ENCODE measurements around the gene FLNB. TPM values are rescaled to one million over a fixed set of nuclear protein-coding genes. Genes with fewer than 3 reads are reported as not detected.

The FLNB gene
- total and polyA plus RNA-seq, 2 of the 13 experiments (the other 11 are each of a cell fraction or from before 2014, with no cell fraction given) = 106 to 130 TPM

DNA sequence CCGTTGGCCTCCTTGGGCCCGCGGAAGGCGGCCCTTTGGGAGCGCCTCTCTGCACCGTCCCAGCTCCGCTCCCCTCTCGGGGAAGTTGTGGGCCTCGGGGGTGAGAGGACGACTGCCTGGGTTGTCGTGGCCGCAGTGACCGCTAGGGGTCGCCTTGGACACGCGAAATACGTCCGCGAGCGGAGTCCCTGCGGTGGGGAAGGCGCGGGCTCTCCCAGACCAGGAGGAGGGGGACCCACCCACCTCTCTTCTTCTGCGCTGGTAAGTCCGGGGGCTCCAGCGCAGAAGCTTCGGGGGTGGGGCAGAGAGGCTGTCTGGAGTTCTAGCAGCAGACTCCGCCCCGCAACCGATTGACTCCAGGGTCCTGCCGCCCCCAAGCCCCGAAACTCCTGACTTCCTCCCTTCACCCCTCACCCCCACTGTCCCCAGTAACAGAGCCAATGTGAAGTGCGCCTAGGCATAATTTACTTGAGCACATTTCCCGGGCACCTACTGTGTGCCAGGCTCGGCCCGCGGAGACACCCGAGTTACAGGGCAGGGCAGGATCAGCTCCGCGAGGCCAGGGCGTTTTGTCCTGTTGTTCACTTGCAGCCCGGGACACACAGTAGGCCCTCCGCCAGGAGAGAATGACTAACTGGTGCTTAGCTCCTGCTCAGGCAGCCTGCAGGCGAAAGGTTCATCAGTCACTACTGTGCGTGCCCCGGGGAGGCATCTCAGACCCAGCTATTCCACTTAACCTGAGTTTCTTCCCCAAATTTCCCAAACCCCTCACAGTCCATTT, 169.7 kb downstream of the FLNB start (continued):
- TF ChIP-seq ZNF580 (CRISPR knock-in tag; IDR thresholded peaks at IDR 0.05; ENCODE audit: borderline replicate concordance, low read depth) = peak; percentile 32; the same call in 1 of the 2 replicates
- no peak for TF ChIP-seq XBP1 (CRISPR knock-in tag; IDR thresholded peaks at IDR 0.05)
- TF ChIP-seq MTF1 (CRISPR knock-in tag; IDR thresholded peaks at IDR 0.05) = no peak
- TF ChIP-seq, protein P1, sequence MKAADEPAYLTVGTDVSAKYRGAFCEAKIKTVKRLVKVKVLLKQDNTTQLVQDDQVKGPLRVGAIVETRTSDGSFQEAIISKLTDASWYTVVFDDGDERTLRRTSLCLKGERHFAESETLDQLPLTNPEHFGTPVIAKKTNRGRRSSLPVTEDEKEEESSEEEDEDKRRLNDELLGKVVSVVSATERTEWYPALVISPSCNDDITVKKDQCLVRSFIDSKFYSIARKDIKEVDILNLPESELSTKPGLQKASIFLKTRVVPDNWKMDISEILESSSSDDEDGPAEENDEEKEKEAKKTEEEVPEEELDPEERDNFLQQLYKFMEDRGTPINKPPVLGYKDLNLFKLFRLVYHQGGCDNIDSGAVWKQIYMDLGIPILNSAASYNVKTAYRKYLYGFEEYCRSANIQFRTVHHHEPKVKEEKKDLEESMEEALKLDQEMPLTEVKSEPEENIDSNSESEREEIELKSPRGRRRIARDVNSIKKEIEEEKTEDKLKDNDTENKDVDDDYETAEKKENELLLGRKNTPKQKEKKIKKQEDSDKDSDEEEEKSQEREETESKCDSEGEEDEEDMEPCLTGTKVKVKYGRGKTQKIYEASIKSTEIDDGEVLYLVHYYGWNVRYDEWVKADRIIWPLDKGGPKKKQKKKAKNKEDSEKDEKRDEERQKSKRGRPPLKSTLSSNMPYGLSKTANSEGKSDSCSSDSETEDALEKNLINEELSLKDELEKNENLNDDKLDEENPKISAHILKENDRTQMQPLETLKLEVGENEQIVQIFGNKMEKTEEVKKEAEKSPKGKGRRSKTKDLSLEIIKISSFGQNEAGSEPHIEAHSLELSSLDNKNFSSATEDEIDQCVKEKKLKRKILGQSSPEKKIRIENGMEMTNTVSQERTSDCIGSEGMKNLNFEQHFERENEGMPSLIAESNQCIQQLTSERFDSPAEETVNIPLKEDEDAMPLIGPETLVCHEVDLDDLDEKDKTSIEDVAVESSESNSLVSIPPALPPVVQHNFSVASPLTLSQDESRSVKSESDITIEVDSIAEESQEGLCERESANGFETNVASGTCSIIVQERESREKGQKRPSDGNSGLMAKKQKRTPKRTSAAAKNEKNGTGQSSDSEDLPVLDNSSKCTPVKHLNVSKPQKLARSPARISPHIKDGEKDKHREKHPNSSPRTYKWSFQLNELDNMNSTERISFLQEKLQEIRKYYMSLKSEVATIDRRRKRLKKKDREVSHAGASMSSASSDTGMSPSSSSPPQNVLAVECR (CRISPR knock-in tag; IDR thresholded peaks at IDR 0.05; ENCODE audit: borderline replicate concordance) = no peak; the same call in 1 of the 2 replicates
- TF ChIP-seq SIX1 (CRISPR knock-in tag; IDR thresholded peaks at IDR 0.05; ENCODE audit: borderline replicate concordance) = no peak
- TF ChIP-seq, protein P2, sequence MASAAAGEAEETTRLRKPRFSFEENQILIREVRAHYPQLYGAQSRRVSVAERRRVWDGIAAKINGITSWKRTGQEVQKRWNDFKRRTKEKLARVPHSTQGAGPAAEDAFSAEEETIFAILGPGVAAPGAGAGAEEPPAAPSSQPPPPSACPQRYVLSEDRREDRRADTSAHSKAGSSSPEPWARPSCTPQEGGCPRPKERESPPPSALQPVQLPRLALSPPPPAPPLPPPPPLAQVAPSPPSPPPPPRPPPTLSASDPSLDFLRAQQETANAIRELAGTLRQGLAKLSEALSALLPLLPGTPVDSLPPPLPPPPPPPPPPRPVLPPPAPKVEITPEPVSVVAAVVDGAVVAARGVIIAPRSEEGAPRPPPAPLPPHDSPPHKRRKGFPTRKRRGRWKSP (CRISPR knock-in tag; IDR thresholded peaks at IDR 0.05) = 0 out of 2 replicates have a peak, but pooled peaks have one; percentile 47
- no peak for TF ChIP-seq MED8 (CRISPR knock-in tag; IDR thresholded peaks at IDR 0.05; ENCODE audit: insufficient replicate concordance)
- peak; percentile 89 for TF ChIP-seq STAG1 (CRISPR knock-in tag; IDR thresholded peaks at IDR 0.05)
- TF ChIP-seq, protein P3, sequence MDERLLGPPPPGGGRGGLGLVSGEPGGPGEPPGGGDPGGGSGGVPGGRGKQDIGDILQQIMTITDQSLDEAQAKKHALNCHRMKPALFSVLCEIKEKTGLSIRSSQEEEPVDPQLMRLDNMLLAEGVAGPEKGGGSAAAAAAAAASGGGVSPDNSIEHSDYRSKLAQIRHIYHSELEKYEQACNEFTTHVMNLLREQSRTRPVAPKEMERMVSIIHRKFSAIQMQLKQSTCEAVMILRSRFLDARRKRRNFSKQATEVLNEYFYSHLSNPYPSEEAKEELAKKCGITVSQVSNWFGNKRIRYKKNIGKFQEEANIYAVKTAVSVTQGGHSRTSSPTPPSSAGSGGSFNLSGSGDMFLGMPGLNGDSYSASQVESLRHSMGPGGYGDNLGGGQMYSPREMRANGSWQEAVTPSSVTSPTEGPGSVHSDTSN (CRISPR knock-in tag; IDR thresholded peaks at IDR 0.05) = no peak
- TF ChIP-seq CHD4 (IDR thresholded peaks at IDR 0.05; ENCODE audit: borderline replicate concordance, low read length) = no peak
- TF ChIP-seq CENPX (CRISPR knock-in tag; IDR thresholded peaks at IDR 0.05) = no peak
- TF ChIP-seq, protein P4, sequence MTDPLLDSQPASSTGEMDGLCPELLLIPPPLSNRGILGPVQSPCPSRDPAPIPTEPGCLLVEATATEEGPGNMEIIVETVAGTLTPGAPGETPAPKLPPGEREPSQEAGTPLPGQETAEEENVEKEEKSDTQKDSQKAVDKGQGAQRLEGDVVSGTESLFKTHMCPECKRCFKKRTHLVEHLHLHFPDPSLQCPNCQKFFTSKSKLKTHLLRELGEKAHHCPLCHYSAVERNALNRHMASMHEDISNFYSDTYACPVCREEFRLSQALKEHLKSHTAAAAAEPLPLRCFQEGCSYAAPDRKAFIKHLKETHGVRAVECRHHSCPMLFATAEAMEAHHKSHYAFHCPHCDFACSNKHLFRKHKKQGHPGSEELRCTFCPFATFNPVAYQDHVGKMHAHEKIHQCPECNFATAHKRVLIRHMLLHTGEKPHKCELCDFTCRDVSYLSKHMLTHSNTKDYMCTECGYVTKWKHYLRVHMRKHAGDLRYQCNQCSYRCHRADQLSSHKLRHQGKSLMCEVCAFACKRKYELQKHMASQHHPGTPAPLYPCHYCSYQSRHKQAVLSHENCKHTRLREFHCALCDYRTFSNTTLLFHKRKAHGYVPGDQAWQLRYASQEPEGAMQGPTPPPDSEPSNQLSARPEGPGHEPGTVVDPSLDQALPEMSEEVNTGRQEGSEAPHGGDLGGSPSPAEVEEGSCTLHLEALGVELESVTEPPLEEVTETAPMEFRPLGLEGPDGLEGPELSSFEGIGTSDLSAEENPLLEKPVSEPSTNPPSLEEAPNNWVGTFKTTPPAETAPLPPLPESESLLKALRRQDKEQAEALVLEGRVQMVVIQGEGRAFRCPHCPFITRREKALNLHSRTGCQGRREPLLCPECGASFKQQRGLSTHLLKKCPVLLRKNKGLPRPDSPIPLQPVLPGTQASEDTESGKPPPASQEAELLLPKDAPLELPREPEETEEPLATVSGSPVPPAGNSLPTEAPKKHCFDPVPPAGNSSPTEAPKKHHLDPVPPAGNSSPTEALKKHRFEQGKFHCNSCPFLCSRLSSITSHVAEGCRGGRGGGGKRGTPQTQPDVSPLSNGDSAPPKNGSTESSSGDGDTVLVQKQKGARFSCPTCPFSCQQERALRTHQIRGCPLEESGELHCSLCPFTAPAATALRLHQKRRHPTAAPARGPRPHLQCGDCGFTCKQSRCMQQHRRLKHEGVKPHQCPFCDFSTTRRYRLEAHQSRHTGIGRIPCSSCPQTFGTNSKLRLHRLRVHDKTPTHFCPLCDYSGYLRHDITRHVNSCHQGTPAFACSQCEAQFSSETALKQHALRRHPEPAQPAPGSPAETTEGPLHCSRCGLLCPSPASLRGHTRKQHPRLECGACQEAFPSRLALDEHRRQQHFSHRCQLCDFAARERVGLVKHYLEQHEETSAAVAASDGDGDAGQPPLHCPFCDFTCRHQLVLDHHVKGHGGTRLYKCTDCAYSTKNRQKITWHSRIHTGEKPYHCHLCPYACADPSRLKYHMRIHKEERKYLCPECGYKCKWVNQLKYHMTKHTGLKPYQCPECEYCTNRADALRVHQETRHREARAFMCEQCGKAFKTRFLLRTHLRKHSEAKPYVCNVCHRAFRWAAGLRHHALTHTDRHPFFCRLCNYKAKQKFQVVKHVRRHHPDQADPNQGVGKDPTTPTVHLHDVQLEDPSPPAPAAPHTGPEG (CRISPR knock-in tag; IDR thresholded peaks at IDR 0.05) = no peak
- TF ChIP-seq TARDBP (CRISPR knock-in tag; IDR thresholded peaks at IDR 0.05) = 0 out of 2 replicates have a peak, but pooled peaks have one; percentile 27
- TF ChIP-seq ZNF496 (CRISPR knock-in tag; IDR thresholded peaks at IDR 0.05; ENCODE audit: insufficient replicate concordance) = no peak
- TF ChIP-seq ZNF776 (CRISPR knock-in tag; IDR thresholded peaks at IDR 0.05) = no peak
- no peak for TF ChIP-seq HMG20A (CRISPR knock-in tag; IDR thresholded peaks at IDR 0.05; ENCODE audit: borderline replicate concordance)
